LNCaP clone FGC (cell line): ENCODE data around the gene PCDHB16.
"Not testable (repeated sequence)": the region's sequence is repeated elsewhere in the genome, so short reads cannot be mapped to it uniquely, and the experiment has no call there.

Source experiments
- DNase-seq: peaks from one replicate; pipeline ENCODE4 v3.0.0-alpha.2; 2011; ENCODE audit warnings: low read depth
- H3K4me3 ChIP-seq: 2 replicates; pipeline ENCODE4 v1.5.1; 2011; ENCODE audit warnings: mild to moderate bottlenecking, low read depth, low read length, control low read depth
- CTCF ChIP-seq: IDR thresholded peaks from 2 replicates; pipeline ENCODE4 v1.5.1; 2012; ENCODE audit warnings: mild to moderate bottlenecking; ENCODE audit not compliant: control insufficient read depth, insufficient read depth; ENCODE audit errors: extremely low read depth

PCDHB16 gene

GRCh38 chr5:141199359-141200235, 17.4 kb downstream of the PCDHB16 start, which contains the start of gene PCDHB11:
TSS of gene PCDHB11 (plus strand) at chr5:141199627. CDS start at chr5:141199775, 148 bp downstream.
- no peak for DNase-seq
- peak; percentile 56 for TF ChIP-seq CTCF
- H3K4me3 ChIP-seq: peak within 1 kb of the TSS; percentile 40

- not testable (repeated sequence) for H3K4me3 ChIP-seq, DNase-seq
Measured at GRCh38 chr5:141201126-141201525, 18.9 kb downstream of the PCDHB16 start.

- not testable (repeated sequence) for DNase-seq, H3K4me3 ChIP-seq
Measured at GRCh38 chr5:141201646-141202045, 19.5 kb downstream of the PCDHB16 start.

GRCh38 chr5:141208478-141208877, 26.3 kb downstream of the PCDHB16 start, which contains the start of gene PCDHB12:
TSS of gene PCDHB12 (plus strand) at chr5:141208719. CDS start at chr5:141208908, 189 bp downstream.
- H3K4me3 ChIP-seq: no peak within 1 kb of the TSS
- no peak for DNase-seq
- TF ChIP-seq CTCF: peak; percentile 43

- not testable (repeated sequence) for H3K4me3 ChIP-seq, DNase-seq
Measured at GRCh38 chr5:141210281-141210680, 28.1 kb downstream of the PCDHB16 start.

- H3K4me3 ChIP-seq, DNase-seq: not testable (repeated sequence)
Measured at GRCh38 chr5:141210849-141211248, 28.7 kb downstream of the PCDHB16 start.

GRCh38 chr5:141213656-141214339, 31.6 kb downstream of the PCDHB16 start, which contains the start of gene PCDHB13:
TSS of gene PCDHB13 (plus strand) at chr5:141213919. CDS start at chr5:141214124, 205 bp downstream.
- DNase-seq: peak; percentile 47

GRCh38 chr5:141214583-141214982, 32.4 kb downstream of the PCDHB16 start:
- DNase-seq, H3K4me3 ChIP-seq: not testable (repeated sequence)

More at GRCh38 chr5:141213656-141214339, 31.6 kb downstream of the PCDHB16 start, which contains the start of gene PCDHB13:
- peak; percentile 63 for TF ChIP-seq CTCF
- H3K4me3 ChIP-seq: peak within 1 kb of the TSS; percentile 36

- DNase-seq, H3K4me3 ChIP-seq: not testable (repeated sequence)
Measured at GRCh38 chr5:141215504-141215903, 33.3 kb downstream of the PCDHB16 start.

GRCh38 chr5:141216035-141216434, 33.8 kb downstream of the PCDHB16 start:
- DNase-seq: not testable (repeated sequence)

More at GRCh38 chr5:141216035-141216434, 33.8 kb downstream of the PCDHB16 start:
- H3K4me3 ChIP-seq: not testable (repeated sequence)
